MCF 10A (cell line): ENCODE measurements around the gene AMIGO1. TPM values are rescaled to one million over a fixed set of nuclear protein-coding genes. Genes with fewer than 3 reads are reported as not detected.
A peak's percentile ranks its signal among the peaks of the same experiment; 100 is the strongest.

Experiments
- BruUV-seq: library from RNA; stranded (reverse); fragments of 400-500 nt; replicated peaks from 2 replicates; lab custom pipeline; 2021; lab: Mats Ljungman, UMichigan
- CTCF ChIA-PET: fragments of 300-600 bp; sonication (Branson Sonifier 250); formaldehyde crosslinking; extraction: SDS; loops from one replicate; lab custom pipeline; 2021; ENCODE audit warnings: antibody characterized with exemption, inconsistent platforms; lab: Yijun Ruan, JAX
- POLR2A ChIA-PET: fragments of 300-600, 350-650 bp; sonication (Branson Sonifier 250); formaldehyde crosslinking; extraction: SDS; loops from one replicate; lab custom pipeline; 2020; ENCODE audit warnings: antibody characterized with exemption, inconsistent platforms; lab: Yijun Ruan, JAX
- DNase-seq: peaks from one replicate; pipeline ENCODE4 v3.0.0-alpha.2; 2018; ENCODE audit not compliant: unreplicated experiment
- H3K27ac Mint-ChIP-seq: one replicate; pipeline ENCODE4 v1.8.0; 2022; ENCODE audit warnings: mild to moderate bottlenecking, low read depth, mixed read lengths; ENCODE audit not compliant: unreplicated experiment
- H3K27me3 Mint-ChIP-seq: one replicate; pipeline ENCODE4 v1.8.0; 2022; ENCODE audit warnings: mixed read lengths; ENCODE audit not compliant: insufficient read depth, unreplicated experiment
- H3K36me3 Mint-ChIP-seq: one replicate; pipeline ENCODE4 v1.8.0; 2022; ENCODE audit warnings: mild to moderate bottlenecking, moderate library complexity, mixed read lengths; ENCODE audit not compliant: insufficient read depth, unreplicated experiment
- H3K4me1 Mint-ChIP-seq: one replicate; pipeline ENCODE4 v1.8.0; 2022; ENCODE audit warnings: mixed read lengths; ENCODE audit not compliant: insufficient read depth, unreplicated experiment
- H3K4me3 Mint-ChIP-seq: one replicate; pipeline ENCODE4 v1.8.0; 2022; ENCODE audit warnings: mild to moderate bottlenecking, moderate library complexity, mixed read lengths; ENCODE audit not compliant: unreplicated experiment
- H3K9me3 Mint-ChIP-seq: one replicate; pipeline ENCODE4 v1.8.0; 2022; ENCODE audit warnings: mixed read lengths; ENCODE audit not compliant: unreplicated experiment
- CTCF ChIP-seq: fragments of 200-600 bp; IDR thresholded peaks from one replicate; pipeline ENCODE4 v1.8.0; 2022; ENCODE audit warnings: antibody characterized with exemption, mild to moderate bottlenecking; ENCODE audit not compliant: unreplicated experiment
- intact Hi-C: fragments of 100-400 bp; cut with micrococcal nuclease; formaldehyde crosslinking; loops from 2 replicates; pipeline ENCODE4 v1.14.1; 2022
- total RNA-seq: library from RNA; stranded (reverse); gene quantifications from 2 replicates; pipeline ENCODE4 v1.2.3, GENCODE V29; 2022

AMIGO1 gene
- total RNA-seq, 1 experiment from 2014 or later, result 0.21 TPM

- H3K9me3 Mint-ChIP-seq, result no peaks in the 10 kb centered on the region
- H3K4me1 Mint-ChIP-seq, result peaks cover 6% of the 10 kb centered on the region
- no TSS peak for BruUV-seq
- no peak overlapping the region for H3K27ac Mint-ChIP-seq
- CTCF ChIA-PET, result interaction anchor here (0.7 to 40.0 kb wide), 7 partner anchors 9 to 89 kb away, joined by 3 to 1071 read pairs (median 5); partner anchors contain the start of genes AMIGO1 and GPR61
- TF ChIP-seq CTCF, result no peak
- peaks cover 16% of the 10 kb centered on the region for H3K36me3 Mint-ChIP-seq
- POLR2A ChIA-PET, result interaction anchor here (0.6 kb wide), 1 partner anchor 24 kb away, joined by 3 read pairs; no protein-coding TSS in a partner anchor
- no peak overlapping the region for H3K4me3 Mint-ChIP-seq
- intact Hi-C loops, result no loop called here
- no peak for DNase-seq
- no peaks in the 10 kb centered on the region for H3K27me3 Mint-ChIP-seq
Observed at GRCh38 chr1:109488696-109489095, 20.8 kb downstream of the AMIGO1 start.

GRCh38 chr1:109488201-109488600 is 21.3 kb downstream of the AMIGO1 start:
- Mint-ChIP-seq H3K9me3 (no peaks in the 10 kb centered on the region), H3K27ac (no peak overlapping the region), H3K27me3 (no peaks in the 10 kb centered on the region), H3K4me1 (peaks cover 6% of the 10 kb centered on the region), H3K4me3 (no peak overlapping the region), H3K36me3 (peaks cover 16% of the 10 kb centered on the region)
- BruUV-seq, result no TSS peak
- DNase-seq, result no peak
- POLR2A ChIA-PET, result interaction anchor here (0.6 kb wide), 1 partner anchor 25 kb away, joined by 3 read pairs; no protein-coding TSS in a partner anchor
- intact Hi-C loops, result no loop called here
- TF ChIP-seq CTCF, result no peak
- CTCF ChIA-PET, result interaction anchor here (0.7 to 40.0 kb wide), 6 partner anchors 9 to 88 kb away, joined by 3 to 1071 read pairs (median 10); partner anchors contain the start of genes AMIGO1 and GPR61

GRCh38 chr1:109487261-109487660 is 22.3 kb downstream of the AMIGO1 start:
- Mint-ChIP-seq H3K27me3 (no peaks in the 10 kb centered on the region), H3K36me3 (peaks cover 16% of the 10 kb centered on the region), H3K9me3 (no peaks in the 10 kb centered on the region), H3K4me1 (peaks cover 6% of the 10 kb centered on the region), H3K27ac (no peak overlapping the region), H3K4me3 (no peak overlapping the region)
- CTCF ChIA-PET, result interaction anchor here (0.6 to 40.0 kb wide), 5 partner anchors 32 to 153 kb away, joined by 3 to 1071 read pairs (median 4); partner anchors contain the start of gene GPR61
- intact Hi-C loops, result no loop called here
- no peak for TF ChIP-seq CTCF
- DNase-seq, result no peak
- POLR2A ChIA-PET, result no interaction called here
- no TSS peak for BruUV-seq

- BruUV-seq, result no TSS peak
- ChIA-PET CTCF (interaction anchor here (0.5 to 40.0 kb wide), 6 partner anchors 9 to 171 kb away, joined by 3 to 1071 read pairs (median 4); partner anchors contain the start of genes CYB561D1 and GPR61), POLR2A (interaction anchor here (0.6 to 2.6 kb wide), 4 partner anchors 9 to 61 kb away, joined by 3 to 14 read pairs (median 6); partner anchors contain the start of genes CYB561D1 and PSMA5)
- Mint-ChIP-seq H3K27ac (peak overlapping the region; percentile 77), H3K4me3 (peak overlapping the region; percentile 83), H3K27me3 (peaks cover 15% of the 10 kb centered on the region), H3K9me3 (no peaks in the 10 kb centered on the region), H3K36me3 (peaks cover 16% of the 10 kb centered on the region), H3K4me1 (peaks cover 6% of the 10 kb centered on the region)
- TF ChIP-seq CTCF, result no peak
- intact Hi-C loops, result no loop called here
- DNase-seq, result no peak
Observed at GRCh38 chr1:109485001-109485400, 24.5 kb downstream of the AMIGO1 start.
